HL-60 (cell line): ENCODE results near the gene SRGAP2C.
A peak's percentile ranks its signal among the peaks of the same experiment; 100 is the strongest.
"Not testable (repeated sequence)": the region's sequence is repeated elsewhere in the genome, so short reads cannot be mapped to it uniquely, and the experiment has no call there.

Source experiments
- DNase-seq, 2 experiments: peaks; one replicate each; pipeline ENCODE4 v3.0.0-alpha.2; 2010 to 2020; ENCODE audit warnings: low read depth in 1 of 2, low spot score in 1 of 2
- H3K27ac ChIP-seq: fragments of 250-450 bp; sonication (Bioruptor Pico); replicated peaks from 2 replicates; pipeline ENCODE4 v1.5.1; 2020; ENCODE audit warnings: mild to moderate bottlenecking, moderate library complexity
- H3K27me3 ChIP-seq: fragments of 250-450 bp; sonication (Bioruptor Pico); 2 replicates; pipeline ENCODE4 v1.5.1; 2021; ENCODE audit warnings: mild to moderate bottlenecking, moderate library complexity; ENCODE audit not compliant: insufficient read depth, poor library complexity, severe bottlenecking
- H3K4me3 ChIP-seq: replicated peaks from 2 replicates; pipeline ENCODE4 v1.5.1; 2011; ENCODE audit warnings: mild to moderate bottlenecking, control low read depth, low read length; ENCODE audit not compliant: insufficient read depth

The SRGAP2C gene

DNA sequence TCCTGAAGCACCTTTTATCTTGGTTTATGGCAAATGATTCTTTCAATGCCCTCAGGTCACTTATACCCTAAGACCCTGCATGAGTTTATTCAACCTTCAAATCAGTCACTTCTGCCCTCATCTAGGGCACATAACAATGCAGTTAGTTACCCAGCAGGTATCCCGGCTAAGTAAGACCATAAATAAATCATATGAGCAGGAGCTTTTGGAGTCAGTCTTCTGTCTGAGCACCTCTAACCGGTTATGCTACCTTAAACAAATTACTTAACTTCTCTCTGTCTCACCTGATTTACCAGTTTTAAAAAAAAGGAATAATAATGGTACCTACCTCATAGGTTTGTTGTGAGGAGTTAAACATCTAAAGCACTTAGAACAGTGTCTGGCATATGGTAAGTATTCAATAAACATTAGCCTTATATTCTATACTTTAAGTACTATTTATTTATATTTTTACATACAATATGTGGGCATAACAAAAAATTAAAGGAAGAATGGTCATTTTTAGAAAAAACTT, 17.5 kb upstream of the SRGAP2C start:
- not testable (repeated sequence) for DNase-seq, H3K27me3 ChIP-seq

DNA sequence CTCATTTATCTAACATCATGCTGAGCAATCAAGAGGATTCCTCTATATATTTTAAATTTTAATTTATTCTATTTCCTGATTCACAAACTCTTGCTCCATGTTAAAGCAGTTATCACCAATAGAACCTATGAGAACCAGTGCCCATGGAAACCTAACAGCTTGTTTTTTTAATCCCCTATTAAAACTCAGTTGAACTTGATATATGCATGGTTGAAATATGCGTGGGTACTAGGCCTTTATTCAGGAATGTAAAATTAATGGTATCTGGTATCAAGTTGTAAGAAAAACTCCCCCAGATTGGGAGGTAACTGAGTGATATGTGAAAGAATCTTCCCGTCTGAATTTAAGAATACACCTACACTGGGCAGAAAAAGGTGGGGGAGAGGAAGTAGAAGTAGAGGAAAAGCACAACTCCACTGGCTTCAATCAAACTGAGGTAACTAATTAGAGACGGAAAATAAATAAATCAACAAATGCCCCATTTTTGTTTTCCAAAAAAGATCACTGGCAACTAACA, 16.6 kb upstream of the SRGAP2C start:
- not testable (repeated sequence) for DNase-seq, H3K27ac ChIP-seq, H3K27me3 ChIP-seq, H3K4me3 ChIP-seq

More for the DNA sequence above, 17.5 kb upstream of the SRGAP2C start:
- not testable (repeated sequence) for H3K4me3 ChIP-seq, H3K27ac ChIP-seq

DNA sequence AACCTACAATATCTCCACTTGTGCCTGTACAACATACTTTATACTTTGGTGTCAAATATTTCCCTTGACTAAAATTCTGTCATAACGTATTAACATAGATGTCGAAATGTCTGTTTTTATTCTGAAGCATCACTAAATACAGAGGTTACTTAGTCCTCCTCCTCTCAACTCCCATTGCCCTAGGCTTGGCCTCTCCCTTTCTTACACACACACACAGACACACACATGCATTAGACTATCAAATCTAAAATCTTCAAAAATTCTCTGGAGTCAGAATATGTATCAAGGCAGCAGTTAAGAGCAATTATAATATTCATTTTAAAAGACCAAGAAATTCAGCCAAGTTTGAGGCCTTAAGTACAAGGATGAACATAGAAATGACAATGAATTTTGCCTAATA, 8.1 kb upstream of the SRGAP2C start:
- H3K27ac ChIP-seq, DNase-seq, H3K27me3 ChIP-seq, H3K4me3 ChIP-seq: not testable (repeated sequence)

DNA sequence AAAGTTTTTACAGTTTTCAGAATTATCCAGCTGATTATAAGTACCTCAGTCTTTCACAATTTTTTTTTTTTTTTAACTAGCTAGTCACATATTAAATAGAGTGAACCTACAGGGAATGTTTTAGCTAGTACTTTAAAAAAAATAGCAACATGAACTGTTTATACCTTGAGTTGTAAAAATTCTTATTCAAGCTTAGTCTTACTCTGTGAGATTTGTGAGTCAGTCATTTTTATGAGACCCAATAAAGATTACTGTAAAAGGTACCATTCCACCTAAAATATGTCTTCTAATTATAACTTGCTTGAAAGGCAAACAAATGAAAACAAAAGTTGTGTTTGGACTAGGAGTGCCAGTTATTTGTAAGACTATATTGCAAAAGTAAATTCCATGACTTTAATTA, 6.6 kb upstream of the SRGAP2C start:
- not testable (repeated sequence) for H3K4me3 ChIP-seq

DNA sequence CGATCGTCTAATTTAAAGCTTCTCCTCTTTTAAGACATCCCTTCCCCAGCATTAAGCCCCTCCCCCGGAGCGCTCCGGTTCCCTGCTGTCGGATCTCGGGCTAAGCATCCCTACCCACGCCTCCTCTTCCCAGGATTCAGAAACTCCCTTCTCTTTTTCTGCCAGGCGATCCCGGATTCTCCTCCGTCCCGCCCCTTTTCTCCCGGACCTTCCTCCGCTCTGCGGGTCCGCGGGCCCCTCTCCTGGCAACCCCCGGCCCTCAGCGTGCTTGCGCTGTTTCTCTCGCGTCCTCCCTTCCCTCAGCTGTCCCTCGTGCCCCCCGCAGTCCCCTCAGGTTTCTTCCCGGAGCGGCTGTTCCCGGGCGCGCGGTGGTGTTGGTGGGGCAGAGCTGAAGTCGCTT, 908 bp upstream of the SRGAP2C start:
- not testable (repeated sequence) for H3K27me3 ChIP-seq, H3K27ac ChIP-seq, DNase-seq
- H3K4me3 ChIP-seq, result peak overlapping the region; percentile 49

More for the DNA sequence above, 6.6 kb upstream of the SRGAP2C start:
- not testable (repeated sequence) for H3K27ac ChIP-seq, DNase-seq, H3K27me3 ChIP-seq

DNA sequence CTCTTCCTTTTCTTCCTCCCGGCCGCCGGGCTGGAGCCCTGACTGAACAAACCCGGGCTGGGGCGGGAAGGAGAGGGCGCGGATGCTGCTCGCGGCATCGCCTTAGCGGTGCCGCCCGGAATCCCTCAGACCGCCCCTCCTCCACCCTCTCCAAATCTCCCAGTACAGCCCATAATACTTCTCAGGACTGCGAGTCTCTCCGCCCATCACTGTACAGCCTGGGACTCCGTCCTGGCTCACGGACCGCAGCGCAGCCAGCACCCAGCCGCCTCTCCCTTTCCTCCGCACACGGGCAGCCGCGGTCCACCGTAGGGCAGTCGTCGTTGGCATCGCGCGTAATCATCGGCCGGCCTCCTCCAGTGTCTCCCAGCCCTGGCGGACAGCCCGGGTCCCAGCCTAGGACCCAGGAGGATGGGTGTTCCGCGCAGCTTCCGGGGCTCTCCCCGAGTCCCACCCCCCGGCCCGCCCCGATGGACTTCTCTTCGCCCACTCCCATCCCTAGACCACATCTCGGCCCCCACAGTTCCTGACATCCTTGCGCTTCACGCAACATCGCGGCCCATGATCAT, 449 bp downstream of the SRGAP2C start:
- not testable (repeated sequence) for DNase-seq, H3K27me3 ChIP-seq
- H3K4me3 ChIP-seq, result peak overlapping the region; percentile 35
- peak overlapping the region; percentile 65 for H3K27ac ChIP-seq

DNA sequence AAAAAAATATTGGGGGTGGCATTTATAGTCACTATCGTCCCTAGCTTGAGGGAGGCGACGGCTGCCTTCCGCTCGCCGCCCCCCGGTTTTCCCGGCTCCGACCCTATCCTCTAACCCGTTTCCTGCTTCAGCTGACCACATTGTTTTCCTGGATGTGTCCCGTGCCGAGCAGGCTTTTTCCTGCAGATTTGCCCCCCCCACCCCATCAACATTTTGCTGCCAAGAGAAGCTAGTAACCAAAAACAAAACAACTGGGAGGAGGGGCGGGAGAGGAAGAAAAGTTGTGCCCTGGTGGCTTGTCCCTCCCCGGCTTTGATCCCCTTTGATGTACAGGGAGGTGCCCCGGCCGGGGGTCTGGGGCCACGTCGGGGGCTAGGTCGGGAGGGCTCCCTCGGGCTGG, 1.4 kb downstream of the SRGAP2C start:
- not testable (repeated sequence) for H3K27me3 ChIP-seq, DNase-seq, H3K27ac ChIP-seq
- peak overlapping the region; percentile 28; the same call in 1 of the 2 replicates for H3K4me3 ChIP-seq

DNA sequence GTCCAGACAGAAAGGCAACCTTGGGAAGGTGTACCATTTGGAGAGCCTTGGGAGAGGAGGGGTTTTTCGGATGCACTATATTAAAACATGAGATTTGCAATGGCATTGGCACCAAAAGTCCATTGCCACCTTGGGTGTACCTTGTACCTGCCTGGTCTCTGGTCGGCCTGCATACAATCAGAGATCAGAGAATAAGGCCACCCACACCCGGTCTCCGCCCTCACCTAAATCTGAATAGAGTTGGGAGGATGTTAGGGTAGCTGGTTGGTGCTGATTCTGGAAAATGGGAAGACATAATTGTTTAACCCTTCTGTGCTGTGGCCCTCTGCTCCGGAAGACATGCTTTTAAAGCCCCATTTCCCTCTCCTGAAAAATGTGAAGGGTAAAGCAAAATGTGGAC, 3.1 kb downstream of the SRGAP2C start:
- not testable (repeated sequence) for DNase-seq, H3K27me3 ChIP-seq, H3K27ac ChIP-seq
- H3K4me3 ChIP-seq, result peak overlapping the region; percentile 23; the same call in 1 of the 2 replicates

DNA sequence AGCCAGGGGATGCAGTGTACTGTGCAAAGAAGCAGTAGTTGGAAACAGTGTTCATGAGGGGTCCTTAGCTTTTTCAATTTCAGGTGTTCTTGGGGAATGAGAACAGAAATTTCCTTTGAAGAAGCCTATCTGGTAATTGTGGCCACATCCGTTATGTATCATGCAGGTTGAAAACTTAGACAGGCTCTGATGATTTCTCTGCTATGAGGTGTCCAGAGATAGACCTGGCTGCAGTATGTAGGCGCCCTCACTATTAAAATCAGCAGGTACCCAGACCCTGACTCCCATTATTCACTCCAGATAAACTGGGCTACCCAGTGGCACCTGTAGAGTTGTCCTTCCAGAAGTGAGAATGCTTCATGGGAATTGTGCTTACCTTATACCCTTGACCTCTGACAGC, 7.7 kb downstream of the SRGAP2C start:
- DNase-seq, result not testable (repeated sequence)

DNA sequence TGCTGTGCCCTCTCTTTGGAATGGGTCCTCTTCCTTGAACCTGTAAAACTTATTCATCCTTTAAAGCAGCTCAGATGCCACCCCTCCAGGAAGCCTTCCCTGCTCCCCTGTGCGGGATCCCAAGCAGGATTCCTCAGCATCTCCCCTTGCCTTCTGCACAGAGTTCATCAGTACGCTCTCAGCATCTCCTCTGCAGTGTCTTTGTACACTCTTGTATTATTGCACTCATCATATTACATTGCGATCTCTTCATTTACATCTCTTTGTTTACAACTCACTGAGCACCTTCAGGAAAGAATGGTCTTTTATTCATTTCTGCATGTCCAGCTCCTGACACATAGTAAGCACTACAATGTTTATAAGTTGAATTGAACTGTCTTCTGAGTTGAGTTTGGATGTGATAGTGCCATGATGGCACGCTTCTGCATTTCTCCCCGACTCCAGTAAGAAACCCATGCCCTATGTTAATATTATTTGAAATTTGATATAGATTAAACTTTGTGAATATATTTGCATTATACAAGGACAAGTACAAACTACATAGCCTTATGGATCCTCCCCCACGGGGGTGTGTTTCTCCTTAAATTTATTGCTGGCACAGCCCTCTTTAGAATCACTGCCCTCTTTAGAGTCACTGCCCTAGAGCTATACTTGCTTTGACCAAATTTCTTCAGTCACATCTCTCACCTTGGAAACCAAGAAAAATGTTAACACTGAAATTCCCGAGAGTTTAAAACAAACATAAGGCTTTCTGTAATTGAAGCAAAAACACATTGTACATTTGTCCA, 12.5 kb downstream of the SRGAP2C start:
- not testable (repeated sequence) for H3K27ac ChIP-seq

More for the DNA sequence above, 7.7 kb downstream of the SRGAP2C start:
- not testable (repeated sequence) for H3K27ac ChIP-seq, H3K27me3 ChIP-seq, H3K4me3 ChIP-seq

DNA sequence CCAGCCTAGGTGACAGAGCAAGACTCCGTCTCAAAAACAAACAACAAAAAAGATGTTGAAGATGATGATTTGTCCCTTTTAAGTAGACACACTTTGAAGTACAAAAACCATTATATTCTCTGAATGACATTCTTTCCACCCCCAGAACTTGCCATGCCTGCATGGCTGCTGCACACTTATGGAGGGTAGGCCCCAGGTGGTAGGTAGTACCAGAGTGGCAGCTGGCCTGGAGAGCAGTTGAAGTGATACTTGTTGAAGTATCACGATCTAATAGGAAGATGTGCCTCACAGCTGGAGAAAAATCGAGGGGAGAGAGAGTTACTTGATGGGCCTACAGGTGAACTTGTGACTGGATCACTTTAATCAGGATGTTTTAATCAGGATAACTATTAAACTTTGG, 15.0 kb downstream of the SRGAP2C start:
- not testable (repeated sequence) for H3K27me3 ChIP-seq, H3K27ac ChIP-seq, H3K4me3 ChIP-seq, DNase-seq

More for the DNA sequence above, 12.5 kb downstream of the SRGAP2C start:
- H3K4me3 ChIP-seq, H3K27me3 ChIP-seq, DNase-seq: not testable (repeated sequence)

DNA sequence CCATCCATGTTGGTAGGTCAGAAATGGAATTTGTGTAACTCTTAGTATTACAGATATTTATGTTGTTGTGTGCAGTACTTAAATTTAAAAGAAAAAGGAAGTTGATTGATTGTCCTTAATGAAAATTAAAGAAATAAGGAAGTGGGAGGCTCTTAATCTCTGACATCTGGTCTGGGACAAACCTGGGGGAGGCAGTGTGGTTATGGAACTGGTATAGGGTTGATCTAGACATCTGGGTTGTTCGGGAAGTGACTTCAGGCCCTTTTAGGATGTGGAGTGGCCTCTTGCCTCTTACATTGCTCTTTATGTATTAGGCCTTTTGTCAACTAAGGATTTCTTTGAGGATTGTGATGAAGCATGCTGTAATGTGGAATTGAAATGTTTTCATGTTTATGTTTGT, 15.5 kb downstream of the SRGAP2C start:
- not testable (repeated sequence) for H3K27ac ChIP-seq, DNase-seq, H3K27me3 ChIP-seq, H3K4me3 ChIP-seq

DNA sequence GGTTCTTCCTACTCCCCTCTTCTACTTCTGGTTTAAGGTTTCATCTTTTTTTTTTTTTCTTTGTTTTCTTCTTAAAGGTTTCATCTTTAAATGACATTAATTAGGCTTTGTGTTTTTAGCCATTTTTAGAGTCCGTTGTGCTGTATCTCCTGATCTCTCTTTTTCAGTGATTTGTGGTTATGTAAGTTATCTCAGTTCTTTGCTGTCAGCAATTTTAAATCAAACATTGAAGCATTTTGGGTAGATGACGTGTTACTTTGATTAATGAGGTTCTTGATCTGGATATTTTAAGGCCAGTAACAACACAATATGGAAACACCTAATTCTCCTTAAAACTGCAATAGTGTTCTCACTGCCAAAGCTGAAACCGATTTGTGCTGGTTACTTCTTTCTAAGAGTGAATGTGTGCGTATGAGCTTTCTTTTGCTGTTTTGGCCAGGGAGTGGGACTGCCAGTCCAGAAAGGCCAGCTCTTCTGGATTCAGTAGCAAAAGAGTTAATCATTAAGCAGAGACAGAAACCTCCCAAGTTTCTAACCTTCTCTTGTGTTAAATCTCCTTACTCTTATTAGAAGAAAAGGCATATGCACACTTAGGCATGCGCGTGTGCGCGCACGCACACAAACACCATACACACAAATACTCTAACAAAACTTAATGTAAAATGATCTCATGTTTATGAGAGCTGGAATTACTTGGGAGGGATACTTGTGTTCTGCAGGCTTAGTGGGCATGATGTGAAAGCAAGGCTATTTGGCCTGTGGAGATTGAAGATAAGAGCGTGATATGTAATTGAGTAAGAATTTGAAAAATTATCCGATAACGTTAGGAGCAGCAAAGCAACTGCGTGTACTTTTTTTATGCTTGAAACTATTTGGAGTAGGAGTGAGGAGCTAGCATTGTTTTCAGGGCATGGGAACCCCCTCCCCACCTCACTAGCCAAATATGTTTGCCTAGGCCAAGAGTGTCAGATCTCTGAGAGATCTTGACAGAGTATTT, 16.5 kb downstream of the SRGAP2C start:
- DNase-seq, H3K27me3 ChIP-seq, H3K27ac ChIP-seq, H3K4me3 ChIP-seq: not testable (repeated sequence)

DNA sequence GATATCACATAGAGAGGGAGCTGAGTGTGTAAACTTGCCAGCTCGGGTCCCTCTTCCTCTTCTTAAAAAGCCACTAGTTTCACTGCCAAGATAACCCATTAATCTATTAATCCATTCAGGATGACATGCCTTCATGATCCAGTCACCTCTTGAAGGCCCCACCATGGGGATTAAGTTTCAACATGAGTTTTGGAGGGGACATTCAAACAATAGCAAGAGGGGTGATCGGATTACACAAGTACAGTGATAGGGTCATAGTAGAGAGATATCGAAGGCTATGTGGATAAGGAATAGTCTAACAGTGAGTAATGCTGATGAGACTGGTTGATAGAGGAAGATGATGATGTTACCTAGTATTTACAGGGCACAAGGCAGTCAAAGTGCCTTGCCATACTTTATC, 18.2 kb downstream of the SRGAP2C start:
- H3K27ac ChIP-seq, DNase-seq, H3K27me3 ChIP-seq, H3K4me3 ChIP-seq: not testable (repeated sequence)
